Measurements from ENCODE around the gene B3GNT3.

DNA sequence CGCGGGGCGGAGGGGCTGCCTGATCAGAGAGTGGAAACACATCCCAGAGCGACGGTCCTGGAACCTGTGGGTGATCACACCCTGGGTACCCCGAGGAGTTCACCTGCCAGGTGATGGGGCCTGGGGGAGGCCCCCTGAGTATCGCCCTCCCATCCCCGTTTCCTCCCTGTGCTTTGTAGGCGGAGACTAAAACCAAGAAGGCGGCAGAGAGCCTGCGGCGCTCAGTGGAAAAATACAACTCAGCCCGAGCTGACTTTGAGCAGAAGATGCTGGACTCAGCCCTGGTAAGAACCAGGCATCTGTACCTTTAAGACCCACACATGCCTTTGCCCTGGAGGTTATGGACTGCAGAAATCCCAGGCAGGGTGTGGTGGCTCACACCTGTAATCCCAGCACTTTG is 24.3 kb upstream of the B3GNT3 start:
- TF ChIP-seq, protein P1, sequence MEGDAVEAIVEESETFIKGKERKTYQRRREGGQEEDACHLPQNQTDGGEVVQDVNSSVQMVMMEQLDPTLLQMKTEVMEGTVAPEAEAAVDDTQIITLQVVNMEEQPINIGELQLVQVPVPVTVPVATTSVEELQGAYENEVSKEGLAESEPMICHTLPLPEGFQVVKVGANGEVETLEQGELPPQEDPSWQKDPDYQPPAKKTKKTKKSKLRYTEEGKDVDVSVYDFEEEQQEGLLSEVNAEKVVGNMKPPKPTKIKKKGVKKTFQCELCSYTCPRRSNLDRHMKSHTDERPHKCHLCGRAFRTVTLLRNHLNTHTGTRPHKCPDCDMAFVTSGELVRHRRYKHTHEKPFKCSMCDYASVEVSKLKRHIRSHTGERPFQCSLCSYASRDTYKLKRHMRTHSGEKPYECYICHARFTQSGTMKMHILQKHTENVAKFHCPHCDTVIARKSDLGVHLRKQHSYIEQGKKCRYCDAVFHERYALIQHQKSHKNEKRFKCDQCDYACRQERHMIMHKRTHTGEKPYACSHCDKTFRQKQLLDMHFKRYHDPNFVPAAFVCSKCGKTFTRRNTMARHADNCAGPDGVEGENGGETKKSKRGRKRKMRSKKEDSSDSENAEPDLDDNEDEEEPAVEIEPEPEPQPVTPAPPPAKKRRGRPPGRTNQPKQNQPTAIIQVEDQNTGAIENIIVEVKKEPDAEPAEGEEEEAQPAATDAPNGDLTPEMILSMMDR (IDR thresholded peaks at IDR 0.05), result no peak
- TF ChIP-seq, protein P2, sequence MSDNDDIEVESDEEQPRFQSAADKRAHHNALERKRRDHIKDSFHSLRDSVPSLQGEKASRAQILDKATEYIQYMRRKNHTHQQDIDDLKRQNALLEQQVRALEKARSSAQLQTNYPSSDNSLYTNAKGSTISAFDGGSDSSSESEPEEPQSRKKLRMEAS (CRISPR knock-in tag; IDR thresholded peaks at IDR 0.05), result no peak
- TF ChIP-seq, protein P3, sequence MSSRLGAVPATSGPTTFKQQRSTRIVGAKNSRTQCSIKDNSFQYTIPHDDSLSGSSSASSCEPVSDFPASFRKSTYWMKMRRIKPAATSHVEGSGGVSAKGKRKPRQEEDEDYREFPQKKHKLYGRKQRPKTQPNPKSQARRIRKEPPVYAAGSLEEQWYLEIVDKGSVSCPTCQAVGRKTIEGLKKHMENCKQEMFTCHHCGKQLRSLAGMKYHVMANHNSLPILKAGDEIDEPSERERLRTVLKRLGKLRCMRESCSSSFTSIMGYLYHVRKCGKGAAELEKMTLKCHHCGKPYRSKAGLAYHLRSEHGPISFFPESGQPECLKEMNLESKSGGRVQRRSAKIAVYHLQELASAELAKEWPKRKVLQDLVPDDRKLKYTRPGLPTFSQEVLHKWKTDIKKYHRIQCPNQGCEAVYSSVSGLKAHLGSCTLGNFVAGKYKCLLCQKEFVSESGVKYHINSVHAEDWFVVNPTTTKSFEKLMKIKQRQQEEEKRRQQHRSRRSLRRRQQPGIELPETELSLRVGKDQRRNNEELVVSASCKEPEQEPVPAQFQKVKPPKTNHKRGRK (CRISPR knock-in tag; IDR thresholded peaks at IDR 0.05; ENCODE audit: borderline replicate concordance), result no peak
- TF ChIP-seq, protein P4, sequence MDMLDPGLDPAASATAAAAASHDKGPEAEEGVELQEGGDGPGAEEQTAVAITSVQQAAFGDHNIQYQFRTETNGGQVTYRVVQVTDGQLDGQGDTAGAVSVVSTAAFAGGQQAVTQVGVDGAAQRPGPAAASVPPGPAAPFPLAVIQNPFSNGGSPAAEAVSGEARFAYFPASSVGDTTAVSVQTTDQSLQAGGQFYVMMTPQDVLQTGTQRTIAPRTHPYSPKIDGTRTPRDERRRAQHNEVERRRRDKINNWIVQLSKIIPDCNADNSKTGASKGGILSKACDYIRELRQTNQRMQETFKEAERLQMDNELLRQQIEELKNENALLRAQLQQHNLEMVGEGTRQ (CRISPR knock-in tag; IDR thresholded peaks at IDR 0.05), result no peak
- TF ChIP-seq ETV6 (CRISPR knock-in tag; IDR thresholded peaks at IDR 0.05), result no peak
- TF ChIP-seq KAT7 (CRISPR knock-in tag; IDR thresholded peaks at IDR 0.05; ENCODE audit: borderline replicate concordance), result no peak
- TF ChIP-seq ESRRA (CRISPR knock-in tag; IDR thresholded peaks at IDR 0.05; ENCODE audit: borderline replicate concordance), result no peak
- no peak for TF ChIP-seq TCF7 (CRISPR knock-in tag; IDR thresholded peaks at IDR 0.05; ENCODE audit: low read depth)
- TF ChIP-seq TP53 (CRISPR knock-in tag; IDR thresholded peaks at IDR 0.05), result no peak
- TF ChIP-seq, protein P5, sequence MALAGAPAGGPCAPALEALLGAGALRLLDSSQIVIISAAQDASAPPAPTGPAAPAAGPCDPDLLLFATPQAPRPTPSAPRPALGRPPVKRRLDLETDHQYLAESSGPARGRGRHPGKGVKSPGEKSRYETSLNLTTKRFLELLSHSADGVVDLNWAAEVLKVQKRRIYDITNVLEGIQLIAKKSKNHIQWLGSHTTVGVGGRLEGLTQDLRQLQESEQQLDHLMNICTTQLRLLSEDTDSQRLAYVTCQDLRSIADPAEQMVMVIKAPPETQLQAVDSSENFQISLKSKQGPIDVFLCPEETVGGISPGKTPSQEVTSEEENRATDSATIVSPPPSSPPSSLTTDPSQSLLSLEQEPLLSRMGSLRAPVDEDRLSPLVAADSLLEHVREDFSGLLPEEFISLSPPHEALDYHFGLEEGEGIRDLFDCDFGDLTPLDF (CRISPR knock-in tag; IDR thresholded peaks at IDR 0.05), result no peak
- no peak for TF ChIP-seq NFE2L1 (CRISPR knock-in tag; IDR thresholded peaks at IDR 0.05)
- TF ChIP-seq SP1 (CRISPR knock-in tag; conservative IDR thresholded peaks at IDR 0.05), result no peak

All from WTC11 (cell line).